Uterus (tissue), 2 donors: Measurements from ENCODE around the gene ERVMER34-1.

ENCODE experiments used
- POLR2A ChIP-seq, 2 donors: fragments of 450-650 bp; IDR thresholded peaks; one replicate each; pipeline ENCODE4 v1.6.1; 2016; ENCODE audit warnings: antibody characterized with exemption in 2 of 2, mild to moderate bottlenecking in 1 of 2, moderate library complexity in 1 of 2
- TF ChIP-seq, protein P1 (sequence below), 4 experiments: fragments of 200-600 bp in 2 of 4; fragments of 450-650 bp in 2 of 4; sonication (generic) in 2 of 4; IDR thresholded peaks; one replicate each; pipeline ENCODE4 v1.5.1; 2016 to 2019; ENCODE audit warnings: antibody characterized with exemption in 4 of 4, mild to moderate bottlenecking in 2 of 4, moderate library complexity in 1 of 4

DNA sequence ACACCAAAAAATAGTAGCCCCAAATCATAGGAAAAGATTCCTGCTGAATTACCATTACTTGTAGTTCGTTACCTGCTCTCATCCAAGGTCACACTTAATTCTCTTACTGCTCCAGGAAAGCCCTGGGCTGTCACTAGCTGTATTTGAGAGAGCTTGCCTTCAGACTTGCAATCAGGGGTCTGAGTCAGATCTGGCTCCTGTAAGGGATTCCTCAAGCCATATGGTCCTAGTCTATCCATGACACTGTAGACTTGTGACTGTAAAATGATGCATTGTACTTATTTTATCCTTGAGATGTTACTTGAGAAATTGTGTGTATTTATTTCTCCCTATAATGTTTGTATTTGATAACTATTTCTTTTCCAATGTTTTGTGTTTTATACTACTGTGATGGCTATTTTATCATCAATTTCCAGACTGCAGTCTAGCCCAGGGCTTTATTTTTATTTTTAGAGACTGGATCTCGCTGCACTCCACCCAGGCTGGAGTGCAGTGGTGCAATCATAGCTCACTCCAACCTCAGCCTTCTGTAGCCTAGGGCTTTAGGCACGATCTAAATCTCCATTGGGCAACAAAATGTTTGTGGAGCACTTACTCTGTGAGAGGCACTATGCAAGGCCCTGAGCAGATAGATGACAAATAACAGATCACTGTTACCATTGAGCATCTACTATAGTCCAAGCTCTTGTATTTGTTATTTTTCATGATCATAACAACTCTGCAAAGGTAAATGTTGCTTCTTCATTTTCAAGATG, 24.2 kb downstream of the ERVMER34-1 start:
- TF ChIP-seq, protein P1, sequence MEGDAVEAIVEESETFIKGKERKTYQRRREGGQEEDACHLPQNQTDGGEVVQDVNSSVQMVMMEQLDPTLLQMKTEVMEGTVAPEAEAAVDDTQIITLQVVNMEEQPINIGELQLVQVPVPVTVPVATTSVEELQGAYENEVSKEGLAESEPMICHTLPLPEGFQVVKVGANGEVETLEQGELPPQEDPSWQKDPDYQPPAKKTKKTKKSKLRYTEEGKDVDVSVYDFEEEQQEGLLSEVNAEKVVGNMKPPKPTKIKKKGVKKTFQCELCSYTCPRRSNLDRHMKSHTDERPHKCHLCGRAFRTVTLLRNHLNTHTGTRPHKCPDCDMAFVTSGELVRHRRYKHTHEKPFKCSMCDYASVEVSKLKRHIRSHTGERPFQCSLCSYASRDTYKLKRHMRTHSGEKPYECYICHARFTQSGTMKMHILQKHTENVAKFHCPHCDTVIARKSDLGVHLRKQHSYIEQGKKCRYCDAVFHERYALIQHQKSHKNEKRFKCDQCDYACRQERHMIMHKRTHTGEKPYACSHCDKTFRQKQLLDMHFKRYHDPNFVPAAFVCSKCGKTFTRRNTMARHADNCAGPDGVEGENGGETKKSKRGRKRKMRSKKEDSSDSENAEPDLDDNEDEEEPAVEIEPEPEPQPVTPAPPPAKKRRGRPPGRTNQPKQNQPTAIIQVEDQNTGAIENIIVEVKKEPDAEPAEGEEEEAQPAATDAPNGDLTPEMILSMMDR (IDR thresholded peaks at IDR 0.05) = no peak
- no peak for TF ChIP-seq POLR2A (IDR thresholded peaks at IDR 0.05)
